ENCODE results near the gene NRGN.

Gene NRGN

GRCh38 chr11:124791626-124792341 lies 52.0 kb downstream of the NRGN start:
- DNase-seq (ENCODE audit: low read depth): peak; percentile 63

GRCh38 chr11:124793466-124794278 lies 53.9 kb downstream of the NRGN start:
- peak; percentile 36 for DNase-seq (ENCODE audit: low read depth)

- no peak for DNase-seq (ENCODE audit: low read depth)
These were observed 56.6 kb downstream of the NRGN start for GRCh38 chr11:124796312-124796711.
